ENCODE data around the gene SULF2.

The SULF2 gene

DNA sequence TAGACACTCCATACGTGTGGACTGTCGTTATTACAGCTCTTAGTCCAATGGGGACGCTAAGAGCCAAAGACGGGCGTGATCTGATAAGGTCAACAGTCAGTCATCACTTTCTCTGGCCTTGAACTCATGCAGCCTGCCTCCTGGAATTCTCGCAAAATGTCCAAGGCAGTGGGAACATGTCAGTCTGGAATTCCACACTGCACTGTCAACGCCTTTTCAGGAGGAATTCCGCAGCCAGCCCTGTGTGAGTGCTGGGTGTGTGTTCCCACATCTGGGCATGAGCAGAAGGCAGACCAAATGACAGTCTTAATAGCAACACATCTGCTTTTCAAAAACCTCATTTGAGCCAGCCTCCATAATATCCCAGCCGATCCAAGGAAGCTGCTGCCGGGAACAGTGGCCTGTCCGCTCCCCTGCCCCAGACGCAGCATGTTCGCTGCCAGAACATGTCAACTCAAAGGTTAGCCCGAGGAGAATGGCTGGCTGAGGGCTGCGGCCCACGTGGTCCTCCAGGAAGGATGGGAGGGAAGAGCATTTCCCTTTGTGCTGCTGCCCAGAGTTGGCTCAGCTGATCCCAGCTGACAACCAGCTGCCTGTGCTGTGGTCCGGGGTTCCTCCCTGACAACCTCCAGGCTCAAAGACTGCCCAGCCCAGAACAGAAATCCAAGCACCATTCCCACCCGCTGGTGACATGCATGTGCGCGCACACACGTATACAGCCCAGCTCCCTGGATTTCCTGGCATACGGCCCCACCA, 103.1 kb downstream of the SULF2 start:
- FAIRE-seq: no peak

DNA sequence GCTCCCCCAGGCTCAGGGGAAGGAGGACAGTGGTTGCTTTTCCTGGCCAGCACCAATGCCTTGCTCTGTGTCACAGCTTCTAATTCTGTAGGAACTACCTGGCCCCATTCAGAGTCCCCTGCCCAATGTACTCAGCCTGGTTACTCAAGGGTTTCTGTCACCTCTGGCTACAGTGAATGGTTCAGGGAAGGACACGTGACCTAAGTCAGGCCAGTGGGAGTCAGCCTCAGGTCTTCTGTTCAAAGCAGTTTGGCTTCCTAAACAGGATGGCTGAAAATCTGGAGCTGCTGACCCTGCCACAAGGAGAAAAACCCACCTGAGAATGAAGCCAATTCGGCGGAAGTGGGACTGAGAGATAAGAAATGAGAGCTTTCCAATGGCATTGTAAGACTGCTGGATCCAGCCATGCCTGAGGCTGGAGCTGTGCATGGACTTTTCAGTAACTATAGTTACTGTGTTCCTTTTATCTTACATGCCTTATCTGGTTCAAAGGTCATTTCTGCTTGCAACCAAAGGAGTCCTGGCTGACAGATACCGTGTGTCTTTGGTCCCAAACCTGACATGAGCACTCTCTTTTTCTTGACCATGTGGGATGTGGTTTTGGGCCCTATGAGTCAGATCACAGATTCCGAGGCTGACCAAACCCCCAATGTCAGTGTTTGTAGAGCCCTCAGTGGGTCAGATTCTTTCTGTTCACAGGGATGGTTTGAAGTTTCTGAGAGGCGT, 104.3 kb downstream of the SULF2 start:
- FAIRE-seq: no peak

DNA sequence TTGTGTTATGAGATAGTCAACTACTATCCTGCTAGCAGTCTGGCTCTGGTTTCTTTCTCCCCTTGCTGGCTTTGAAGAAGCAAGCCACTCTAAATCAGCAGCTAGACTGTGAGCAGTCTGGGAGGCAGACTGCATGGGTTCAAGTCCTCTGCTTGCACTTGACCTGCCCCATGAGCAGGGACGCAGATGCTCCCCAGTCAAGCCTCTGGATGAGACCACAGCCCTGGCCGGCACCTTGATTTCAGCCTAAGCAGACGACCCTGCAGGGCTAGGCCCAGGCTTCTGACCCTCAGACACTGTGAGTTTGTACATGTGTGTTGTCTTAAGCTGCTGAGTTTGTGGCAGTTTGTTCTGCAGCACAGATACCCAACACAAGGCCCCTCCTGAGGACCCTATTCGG, 105.8 kb downstream of the SULF2 start:
- FAIRE-seq: no peak

DNA sequence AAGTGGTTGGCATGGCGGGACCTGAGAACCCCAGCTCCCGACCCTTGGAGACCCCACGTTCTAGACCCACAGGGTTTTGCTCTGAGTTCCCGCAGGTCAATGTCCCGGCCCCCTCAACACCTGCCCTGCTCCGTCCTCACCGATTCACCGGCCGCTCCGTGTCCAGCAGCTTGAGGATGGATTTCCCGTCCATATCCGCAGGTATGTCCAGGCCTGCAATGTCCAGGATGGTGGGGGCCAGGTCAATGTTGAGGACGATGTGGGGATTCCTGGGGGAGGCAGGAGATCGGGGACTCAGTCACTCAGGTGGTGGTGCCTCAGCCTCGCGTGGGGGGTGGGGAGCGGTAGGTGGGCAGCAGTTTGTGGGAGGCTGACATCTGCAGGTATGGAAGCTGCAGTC, 106.7 kb downstream of the SULF2 start:
- no peak for FAIRE-seq

DNA sequence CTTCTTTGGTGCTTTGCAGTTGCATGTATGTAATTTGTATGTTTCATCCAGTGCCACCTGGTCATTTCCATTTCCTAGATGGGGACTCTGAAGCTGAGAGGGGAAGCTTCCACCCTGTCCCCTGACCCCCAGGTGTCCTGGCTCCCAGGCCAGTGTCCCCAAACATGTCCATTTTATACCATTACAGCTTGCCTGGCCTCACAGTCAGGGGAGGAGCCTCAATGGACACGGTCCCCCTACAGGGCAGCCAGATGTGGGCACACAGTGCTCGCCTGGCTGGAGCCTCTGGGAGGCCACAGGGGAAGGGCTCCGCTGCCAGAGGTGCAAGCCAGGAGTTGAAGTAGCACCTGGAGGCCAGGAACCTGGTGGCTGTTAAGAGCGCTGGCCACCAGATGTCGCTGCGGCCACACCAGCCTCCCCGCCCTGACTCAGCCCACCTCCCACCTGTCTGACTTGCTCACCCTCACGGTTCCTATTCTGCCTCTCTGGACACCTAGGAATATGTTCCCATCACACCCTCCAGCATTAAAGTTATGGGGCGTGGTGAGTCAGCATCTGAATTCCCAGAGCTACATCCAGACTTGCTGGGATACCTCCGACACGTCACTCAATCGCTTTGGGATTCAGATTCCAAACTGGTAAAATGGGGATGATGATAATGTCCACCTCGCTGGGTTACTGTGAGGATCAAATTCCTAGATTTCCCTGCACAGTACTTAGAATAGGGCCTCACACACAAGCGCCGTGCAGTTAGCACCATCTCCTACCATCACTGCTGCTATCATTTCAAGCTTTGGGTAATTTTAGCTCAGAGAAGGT, 107.4 kb downstream of the SULF2 start:
- FAIRE-seq: no peak

DNA sequence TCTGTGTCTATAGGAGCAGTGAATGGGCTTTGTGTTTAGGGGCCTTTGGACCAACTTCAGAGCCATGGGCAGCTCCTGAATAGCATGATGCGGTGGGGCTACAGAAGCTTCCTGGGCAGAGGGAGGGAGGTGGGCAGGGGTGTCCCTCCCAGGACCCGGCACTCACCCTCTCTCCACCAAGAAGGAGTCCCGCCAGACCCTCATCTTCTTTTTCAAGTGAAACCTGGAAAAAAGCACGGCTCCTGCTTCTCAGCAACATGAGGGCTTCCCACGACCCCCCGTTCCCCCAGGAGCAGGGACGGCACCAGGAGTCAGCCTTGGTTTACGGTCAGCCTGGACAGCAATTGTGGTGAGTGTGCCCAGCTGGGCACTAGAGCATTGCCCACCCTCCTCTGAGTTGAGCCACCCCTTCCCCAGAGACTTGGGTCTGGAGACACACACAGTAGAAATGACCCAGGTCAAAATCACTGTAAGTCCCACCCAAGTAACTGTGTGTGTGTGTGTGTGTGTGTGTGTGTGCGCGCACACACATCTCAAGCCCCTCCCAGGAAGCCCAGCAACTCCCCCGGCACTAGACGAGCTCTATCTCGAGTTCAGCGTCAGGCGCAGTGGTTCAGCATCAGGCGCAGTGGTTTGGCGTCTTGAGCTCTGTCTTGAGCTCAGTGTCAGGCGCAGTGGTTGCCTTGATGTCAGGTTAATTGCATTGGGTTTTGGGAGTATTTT, 108.2 kb downstream of the SULF2 start:
- no peak for FAIRE-seq

DNA sequence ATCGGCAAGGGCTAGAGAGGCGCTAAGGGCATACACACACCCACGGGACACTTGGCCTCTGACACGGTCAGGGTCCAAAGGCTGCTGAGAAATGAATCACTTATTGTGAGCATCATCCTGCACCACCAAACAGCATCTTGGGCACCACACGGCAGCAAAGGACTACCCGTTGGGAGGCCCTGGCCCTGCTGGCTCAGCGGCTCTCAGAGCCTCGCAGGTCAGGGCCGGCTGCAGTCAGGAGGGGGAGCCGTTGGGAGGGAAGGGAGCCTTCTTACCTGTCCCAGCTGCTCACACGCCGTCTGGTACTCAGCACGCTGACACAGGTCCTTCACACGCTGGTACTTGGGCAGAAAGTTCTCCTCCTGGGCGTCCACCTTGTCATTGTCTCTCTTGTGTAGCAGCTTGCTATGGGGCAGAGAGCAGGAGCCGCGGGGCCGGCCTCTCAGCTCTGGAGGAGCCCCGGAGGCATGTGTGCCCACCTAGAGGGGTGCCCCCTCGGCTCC, 109.0 kb downstream of the SULF2 start:
- no peak for FAIRE-seq

DNA sequence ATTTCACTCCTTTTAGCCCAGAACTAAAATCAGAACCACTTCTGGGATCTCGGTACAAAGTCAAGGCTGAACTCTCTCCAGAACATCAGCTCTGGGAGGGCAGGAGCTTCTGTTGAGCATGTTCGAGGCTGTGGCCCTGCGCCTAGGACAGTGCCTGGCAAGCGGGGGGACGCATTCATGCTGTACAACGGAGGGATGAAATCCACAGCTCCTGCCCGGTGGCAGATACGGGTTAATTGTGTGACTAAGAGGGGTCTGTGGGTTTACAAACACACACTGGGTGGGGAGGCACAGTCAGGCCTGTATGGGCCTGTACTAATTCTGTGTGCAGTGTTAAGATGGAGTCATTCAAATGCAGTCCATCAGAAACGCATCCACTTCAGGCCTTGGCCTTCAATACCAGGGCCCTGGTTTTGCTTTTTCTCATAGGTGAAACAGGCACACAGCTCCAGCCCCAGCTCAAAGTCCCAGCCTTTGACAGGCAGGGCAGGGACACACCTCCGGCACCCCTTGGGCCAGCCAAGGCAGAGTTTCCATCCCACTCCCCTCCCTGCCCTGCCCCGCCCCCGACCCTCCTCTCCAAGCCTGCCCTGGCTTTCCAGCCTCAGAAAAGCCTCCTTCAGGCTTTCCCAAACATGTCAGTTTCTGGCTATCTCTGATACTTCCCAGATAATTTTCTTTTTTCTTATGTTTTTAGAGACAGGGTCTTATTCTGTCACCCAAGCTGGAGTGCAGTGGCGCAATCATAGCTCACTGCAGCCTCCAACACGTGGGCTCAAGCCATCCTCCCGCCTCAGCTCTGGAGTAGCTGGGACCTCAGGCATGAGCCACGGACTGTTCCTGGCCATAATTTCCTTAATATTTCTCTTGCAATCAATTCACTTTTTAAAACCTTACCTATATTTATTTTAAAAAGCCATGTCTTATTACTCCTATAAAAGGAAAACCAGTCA, 109.8 kb downstream of the SULF2 start:
- FAIRE-seq: no peak

DNA sequence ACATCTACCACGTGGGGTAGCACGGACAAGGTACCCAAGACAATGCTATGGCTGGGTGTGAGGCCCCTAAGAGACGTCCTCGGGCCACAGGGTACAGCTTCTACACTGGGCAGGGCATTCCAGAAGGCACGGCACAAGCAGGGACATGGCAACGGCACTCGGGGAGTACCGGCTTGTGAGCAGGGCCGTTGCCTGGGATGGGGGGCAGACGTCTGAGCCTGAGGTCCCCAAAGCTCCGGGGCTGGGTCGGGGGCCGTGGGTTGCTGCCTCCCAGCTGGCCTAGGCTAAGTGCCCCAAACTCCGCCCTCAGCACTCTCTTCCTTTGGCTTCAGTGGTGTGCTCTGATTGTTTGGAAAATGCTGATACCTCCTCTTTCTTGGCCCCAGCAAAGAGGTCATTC, 110.6 kb downstream of the SULF2 start:
- no peak for FAIRE-seq

DNA sequence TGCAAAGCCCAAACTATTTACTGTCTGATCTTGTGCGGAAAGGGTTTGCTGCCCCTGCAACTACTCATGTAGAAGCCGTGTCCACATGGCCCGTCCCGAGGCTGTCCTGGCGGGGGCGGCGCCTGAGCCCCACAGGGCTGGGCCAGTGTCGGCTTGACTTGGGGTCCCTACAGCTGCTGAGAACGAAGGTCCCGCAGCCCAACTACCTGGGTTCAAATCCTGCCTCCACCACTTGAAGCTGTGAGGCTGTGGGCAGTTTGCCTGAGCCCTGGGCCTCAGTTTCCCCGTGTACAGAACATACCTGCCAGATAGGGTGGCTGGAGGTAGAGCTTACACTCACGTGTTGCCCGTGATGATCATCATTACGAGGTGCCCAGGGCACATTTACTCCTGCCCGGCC, 111.1 kb downstream of the SULF2 start:
- FAIRE-seq: no peak

DNA sequence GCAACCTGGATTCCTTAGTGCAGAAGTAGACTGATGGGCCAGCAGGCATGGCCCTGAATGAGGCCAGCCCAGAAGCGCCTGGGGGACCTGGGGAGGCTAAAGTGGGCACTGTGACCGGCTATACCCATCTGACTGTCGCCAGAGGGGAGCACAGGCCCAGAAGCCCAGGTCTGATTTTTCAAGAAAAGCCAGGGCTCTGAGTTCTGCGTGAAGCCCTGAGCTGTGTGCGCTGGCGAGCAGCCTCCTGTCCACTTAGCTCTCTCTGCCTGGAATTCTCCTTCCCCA, 111.7 kb downstream of the SULF2 start:
- FAIRE-seq: no peak

DNA sequence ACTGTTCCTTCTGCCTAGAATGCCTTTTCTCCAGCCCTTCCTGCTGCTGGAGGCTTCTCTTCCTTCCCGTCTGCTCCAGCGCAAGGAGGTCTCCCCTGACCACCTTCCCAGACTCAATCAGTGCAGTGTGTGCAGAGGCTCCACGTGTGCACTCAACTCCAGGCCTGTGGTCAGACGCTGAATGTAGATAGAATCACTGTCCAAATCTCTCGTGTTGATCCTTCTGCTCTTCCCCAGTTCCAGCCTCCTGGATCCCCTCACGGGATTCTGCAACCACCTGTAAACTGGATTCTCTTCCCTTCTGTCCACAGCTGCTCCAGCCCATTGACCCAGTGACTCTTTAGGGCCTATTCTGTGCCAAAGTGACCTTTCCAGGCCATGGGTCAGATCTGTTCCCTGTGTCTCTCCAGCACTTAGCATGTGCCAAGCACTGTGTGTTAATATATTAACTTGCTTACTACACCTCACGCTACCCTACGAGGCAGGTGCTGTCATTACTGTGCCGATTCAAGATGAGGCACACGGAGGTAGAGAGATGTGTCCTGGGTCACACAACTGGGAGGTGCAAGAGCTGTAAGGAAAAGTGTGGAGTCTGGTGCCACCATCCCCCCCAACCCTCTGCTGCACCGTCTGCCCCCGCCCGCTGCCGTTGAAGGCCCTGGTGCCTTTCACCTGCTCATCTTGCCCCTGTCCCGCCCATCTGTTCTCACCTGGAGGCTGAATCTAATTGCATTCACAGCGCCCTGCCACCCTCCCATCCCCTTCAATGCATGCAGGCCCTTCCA, 112.2 kb downstream of the SULF2 start:
- no peak for FAIRE-seq

DNA sequence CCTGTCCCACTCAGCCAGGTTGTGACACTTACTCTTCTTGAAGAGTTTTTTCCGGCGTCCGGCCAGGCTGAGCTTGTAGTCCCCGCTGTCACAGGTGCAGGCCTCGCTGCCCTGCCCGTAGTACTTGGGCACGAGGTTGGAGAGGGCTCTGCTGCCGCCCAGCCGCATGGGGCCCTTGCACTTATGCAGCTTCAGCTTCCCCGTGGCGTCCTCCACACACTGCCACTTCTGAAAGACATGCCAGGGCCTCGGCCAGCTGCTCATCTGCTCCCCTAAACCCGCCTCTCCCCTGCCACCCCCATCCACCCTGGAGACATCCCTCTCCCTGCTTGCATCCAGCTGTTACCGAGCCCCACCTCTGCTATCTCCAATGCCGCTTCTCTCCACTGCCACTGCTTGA, 113.1 kb downstream of the SULF2 start:
- FAIRE-seq: no peak

DNA sequence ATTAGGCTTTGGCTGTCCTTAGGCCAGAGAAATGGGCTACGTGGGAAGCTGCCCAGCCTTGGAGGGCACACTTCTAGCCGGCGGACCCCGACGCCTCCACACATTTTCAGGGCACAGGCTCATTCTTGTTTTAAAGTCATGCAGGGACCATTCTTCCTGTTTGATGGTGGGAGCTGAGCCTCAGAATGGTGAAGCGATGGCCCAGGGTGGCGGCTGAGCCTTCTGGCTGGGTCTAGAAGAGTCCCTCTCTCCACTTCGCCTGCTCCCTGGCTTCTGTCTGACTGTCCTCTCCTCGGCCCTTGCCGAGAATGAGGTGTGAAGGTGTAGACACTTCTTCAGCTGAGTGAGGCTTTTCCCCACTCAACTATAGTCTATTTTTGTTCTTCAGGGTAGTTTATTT, 114.4 kb downstream of the SULF2 start:
- FAIRE-seq: no peak

DNA sequence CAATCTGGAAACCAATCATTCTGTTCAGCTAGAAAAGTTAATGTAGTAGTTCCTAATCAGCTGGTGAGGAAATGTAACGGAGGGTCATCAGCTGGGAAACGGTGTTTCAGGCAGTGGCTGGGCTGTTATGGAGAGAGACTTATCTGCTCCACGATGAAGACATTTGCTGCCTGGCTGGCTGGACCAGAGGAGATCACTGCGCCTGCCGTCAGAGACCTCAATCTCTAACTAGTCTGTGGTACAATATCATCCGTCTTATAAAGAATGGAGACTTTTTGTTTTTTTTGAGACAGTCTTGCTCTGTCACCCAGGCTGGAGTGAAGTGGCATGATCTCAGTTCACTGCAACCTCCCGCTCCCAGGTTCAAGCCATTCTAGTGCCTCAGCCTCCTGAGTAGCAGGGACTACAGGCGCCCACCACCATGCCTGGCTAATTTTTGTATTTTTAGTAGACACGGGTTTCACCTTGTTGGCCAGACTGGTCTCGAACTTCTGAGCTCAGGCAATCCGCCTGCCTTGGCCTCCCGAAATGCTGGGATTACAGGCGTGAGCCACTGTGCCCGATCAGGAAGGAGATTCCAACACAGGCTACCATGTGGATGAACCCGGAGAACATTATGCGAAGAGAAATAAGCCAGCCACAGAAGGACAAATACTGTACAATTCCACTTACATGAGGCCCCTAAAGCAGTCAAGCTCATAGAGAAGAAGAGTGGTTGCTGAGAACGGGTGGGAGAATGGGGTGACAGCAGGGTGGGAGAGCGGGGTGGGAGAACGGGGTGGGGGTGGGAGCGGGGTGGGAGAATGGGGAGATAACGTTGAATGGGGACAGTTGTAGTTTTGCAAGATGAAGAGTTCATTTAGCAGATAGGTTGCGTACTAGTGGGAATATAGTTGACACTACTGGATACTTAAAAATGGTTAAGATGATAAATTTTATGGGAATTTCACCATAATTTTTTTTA, 115.1 kb downstream of the SULF2 start:
- FAIRE-seq: no peak

DNA sequence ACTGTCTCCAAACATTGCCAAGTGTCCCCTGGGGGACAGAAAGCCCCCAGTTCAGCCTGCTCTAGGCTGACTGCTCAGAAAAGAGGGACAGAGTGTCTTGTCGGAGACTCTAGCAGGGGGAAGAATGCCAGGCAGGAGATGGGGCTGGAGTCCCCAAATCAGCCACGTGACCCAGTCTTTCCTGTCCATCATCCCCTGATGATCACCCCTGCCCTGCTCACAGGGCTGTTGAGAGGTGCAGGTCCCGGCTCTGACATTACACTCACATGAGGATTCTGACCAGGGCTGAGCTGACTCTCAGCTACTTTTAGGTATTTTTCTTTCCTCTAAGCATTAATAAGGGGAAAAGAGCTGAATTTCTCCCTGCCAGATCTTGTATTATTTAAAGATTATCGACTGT, 115.8 kb downstream of the SULF2 start:
- no peak for FAIRE-seq

DNA sequence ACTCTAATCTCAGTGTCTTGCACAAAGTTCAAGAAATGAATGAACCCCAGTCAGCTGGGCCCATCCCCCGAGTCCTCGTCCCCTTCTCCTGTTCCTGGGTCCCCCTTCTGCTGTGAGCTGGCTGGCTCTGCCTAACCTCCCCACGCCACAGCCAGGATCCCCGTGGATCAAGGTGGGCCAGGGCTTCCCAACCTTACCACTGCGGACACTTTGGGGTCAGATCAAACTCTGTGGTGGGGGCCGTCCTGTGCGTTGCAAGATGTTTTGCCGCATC, 116.2 kb downstream of the SULF2 start:
- FAIRE-seq: no peak

DNA sequence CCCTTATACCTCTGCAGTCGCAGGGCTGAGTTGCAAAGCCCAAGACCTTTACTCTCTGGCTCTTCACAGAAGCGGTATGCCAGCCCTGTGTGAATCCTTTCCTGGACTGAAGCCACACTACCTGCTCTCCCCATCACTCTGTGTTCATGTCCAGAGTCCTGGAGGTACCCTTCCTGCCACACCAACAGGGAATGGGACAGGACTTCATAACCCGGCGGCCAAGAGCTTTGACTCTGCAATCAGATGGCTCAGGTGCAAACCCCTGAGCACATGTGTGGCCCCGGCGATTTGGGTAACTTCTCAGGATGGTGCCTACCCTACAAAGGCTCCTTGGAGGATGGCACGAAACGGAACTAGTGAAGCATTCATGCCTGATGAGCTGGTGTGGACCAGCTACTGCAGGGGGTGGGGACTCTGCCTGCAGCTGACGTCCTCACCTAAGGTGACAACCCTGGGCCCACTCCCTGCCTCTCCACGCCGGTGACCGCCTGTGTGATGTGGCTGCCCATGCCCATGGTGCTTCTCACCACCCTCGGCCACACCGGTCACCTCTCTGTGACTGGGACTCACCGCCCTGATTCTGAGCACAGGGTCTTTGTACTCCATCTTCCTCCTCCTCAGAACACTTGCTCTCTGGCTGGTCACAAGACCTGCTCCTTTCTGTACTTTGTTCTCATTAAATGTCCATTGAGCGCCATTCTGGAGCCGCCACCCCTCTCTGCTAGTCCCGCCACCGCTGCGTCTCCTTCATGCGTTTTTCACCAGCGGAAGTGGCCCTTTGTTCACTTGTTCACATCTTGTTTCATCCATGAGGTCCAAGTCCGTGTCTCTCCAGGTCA, 116.7 kb downstream of the SULF2 start:
- no peak for FAIRE-seq
